Keratinocyte (primary cell): ENCODE data around the gene RRP7A.

Experiments
- EZH2 ChIP-seq: IDR thresholded peaks from one replicate; pipeline ENCODE4 v1.6.1; 2012; ENCODE audit warnings: inconsistent platforms, mild to moderate bottlenecking, low read length, moderate library complexity
- TF ChIP-seq, protein P1 (sequence below), 3 experiments: IDR thresholded peaks in 1 of 3; conservative IDR thresholded peaks in 1 of 3; optimal IDR thresholded peaks in 1 of 3; 2 replicates in 2 of 3; 3 replicates in 1 of 3; pipeline versions ENCODE3 to v1.5.1; 2011; ENCODE audit warnings: low read length in 3 of 3, mild to moderate bottlenecking in 3 of 3, moderate library complexity in 2 of 3, control low read depth in 1 of 3, inconsistent platforms in 1 of 3; ENCODE audit not compliant: insufficient read depth in 2 of 3; ENCODE audit errors: extremely low read depth in 1 of 3

DNA sequence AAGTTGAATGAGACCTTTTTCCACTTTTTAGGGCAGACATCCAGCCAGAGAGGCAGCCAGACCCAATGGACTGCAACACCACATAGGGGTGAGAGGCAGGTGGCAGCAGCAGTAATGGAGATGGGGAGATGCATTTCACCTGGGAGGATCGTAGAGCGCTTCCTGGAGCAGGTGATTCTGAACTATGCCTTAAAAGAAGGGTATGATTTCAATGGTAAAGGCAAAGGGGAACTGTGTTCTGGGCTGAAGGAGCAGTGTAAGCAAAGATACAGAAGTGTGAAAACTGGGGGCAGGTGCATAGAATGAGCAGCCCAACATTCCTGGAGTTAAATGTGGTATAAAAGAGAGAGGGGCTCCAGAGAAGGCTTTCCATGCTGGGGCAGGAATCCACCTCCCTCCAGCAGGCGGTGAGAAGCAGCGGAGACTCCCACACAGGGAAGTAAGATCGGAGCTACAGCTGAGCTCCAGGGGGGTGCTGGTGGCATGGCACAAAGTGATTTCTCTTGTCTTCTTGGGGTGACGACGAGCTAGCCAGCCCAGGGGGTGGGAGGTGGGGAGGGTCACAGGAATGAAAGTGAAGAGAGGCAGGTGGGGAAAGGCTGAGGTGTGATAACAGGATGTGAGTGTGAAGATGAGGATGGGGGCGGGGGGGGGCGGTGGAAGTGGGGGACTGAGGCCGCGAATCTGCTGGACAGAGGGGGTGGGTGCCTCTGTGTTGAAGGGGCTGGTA is 29.9 kb upstream of the RRP7A start:
- TF ChIP-seq, protein P1, sequence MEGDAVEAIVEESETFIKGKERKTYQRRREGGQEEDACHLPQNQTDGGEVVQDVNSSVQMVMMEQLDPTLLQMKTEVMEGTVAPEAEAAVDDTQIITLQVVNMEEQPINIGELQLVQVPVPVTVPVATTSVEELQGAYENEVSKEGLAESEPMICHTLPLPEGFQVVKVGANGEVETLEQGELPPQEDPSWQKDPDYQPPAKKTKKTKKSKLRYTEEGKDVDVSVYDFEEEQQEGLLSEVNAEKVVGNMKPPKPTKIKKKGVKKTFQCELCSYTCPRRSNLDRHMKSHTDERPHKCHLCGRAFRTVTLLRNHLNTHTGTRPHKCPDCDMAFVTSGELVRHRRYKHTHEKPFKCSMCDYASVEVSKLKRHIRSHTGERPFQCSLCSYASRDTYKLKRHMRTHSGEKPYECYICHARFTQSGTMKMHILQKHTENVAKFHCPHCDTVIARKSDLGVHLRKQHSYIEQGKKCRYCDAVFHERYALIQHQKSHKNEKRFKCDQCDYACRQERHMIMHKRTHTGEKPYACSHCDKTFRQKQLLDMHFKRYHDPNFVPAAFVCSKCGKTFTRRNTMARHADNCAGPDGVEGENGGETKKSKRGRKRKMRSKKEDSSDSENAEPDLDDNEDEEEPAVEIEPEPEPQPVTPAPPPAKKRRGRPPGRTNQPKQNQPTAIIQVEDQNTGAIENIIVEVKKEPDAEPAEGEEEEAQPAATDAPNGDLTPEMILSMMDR (optimal IDR thresholded peaks at IDR 0.05 in 1 of 3, IDR thresholded peaks at IDR 0.05 in 1 of 3, conservative IDR thresholded peaks at IDR 0.05 in 1 of 3; ENCODE audit: extremely low read depth in 1 of 3, insufficient read depth in 2 of 3, low read length in 3 of 3) = no peak
- no peak for TF ChIP-seq EZH2
